ENCODE data around the gene ATP6V0B.
A peak's percentile ranks its signal among the peaks of the same experiment; 100 is the strongest.

Gene ATP6V0B

DNA sequence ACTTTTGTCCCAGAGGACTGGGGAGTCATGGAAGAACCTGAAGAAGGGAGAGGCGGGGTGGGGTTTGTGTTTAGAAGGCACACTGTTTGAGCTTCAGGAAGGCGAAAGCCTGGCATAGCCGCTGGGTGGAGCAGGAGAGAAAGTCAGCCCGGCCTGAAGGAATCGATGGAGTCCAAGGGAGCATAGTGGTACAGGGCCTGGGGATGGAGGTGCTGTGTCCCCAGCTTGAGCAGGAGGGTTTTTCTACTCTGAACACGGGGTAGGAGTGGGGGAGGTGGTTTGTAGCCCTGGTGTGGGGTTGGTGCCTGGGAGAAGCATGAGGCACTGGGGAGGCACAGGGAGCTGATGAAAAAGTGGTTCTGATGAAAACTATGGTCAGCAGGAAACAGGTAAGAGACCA lies 12.0 kb downstream of the ATP6V0B start:
- H3K9me2 ChIP-seq (replicated peaks; ENCODE audit: low read depth, low read length), result no peaks in the 10 kb centered on the region
- TF ChIP-seq, protein P1, sequence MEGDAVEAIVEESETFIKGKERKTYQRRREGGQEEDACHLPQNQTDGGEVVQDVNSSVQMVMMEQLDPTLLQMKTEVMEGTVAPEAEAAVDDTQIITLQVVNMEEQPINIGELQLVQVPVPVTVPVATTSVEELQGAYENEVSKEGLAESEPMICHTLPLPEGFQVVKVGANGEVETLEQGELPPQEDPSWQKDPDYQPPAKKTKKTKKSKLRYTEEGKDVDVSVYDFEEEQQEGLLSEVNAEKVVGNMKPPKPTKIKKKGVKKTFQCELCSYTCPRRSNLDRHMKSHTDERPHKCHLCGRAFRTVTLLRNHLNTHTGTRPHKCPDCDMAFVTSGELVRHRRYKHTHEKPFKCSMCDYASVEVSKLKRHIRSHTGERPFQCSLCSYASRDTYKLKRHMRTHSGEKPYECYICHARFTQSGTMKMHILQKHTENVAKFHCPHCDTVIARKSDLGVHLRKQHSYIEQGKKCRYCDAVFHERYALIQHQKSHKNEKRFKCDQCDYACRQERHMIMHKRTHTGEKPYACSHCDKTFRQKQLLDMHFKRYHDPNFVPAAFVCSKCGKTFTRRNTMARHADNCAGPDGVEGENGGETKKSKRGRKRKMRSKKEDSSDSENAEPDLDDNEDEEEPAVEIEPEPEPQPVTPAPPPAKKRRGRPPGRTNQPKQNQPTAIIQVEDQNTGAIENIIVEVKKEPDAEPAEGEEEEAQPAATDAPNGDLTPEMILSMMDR (conservative IDR thresholded peaks at IDR 0.05; ENCODE audit: low read length), result no peak
- no peak for TF ChIP-seq EZH2phosphoT487 (IDR thresholded peaks at IDR 0.05; ENCODE audit: borderline replicate concordance)

DNA sequence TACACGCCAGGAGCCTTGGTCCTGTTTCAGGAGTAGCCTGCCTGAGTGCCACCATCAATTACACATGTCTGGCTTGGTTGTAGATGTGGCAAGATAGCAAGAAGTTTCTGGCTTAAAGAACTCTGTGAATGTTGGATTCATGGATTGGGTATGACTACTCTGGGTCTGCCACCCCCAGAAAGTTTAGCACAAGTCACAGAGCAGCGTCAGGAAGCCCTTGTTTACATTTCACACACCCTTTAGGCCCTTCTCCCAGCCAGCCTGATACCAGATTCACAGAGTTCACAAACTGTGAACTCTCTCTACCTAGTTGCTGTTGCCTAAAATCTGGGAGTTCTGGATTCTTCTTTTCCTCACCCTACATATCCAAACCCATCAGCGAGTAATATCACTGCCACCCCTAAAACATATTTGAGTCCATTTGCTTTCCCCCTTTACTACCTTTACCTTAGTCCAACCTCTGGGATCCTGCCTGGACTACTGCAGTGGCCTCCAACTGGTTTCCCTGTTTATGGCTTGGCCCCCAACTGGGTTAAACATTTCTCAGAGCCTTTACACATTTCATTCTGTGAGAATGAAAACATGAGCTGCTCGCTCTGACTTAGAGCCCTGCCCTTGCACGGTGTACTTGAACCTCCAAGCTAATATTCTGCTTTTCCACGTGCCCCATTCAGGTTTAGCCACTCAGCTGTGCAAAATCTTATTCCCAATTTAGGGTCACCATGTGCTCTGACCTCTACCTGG lies 12.6 kb downstream of the ATP6V0B start:
- H3F3A ChIP-seq (ENCODE audit: low read depth), result no peaks in the 10 kb centered on the region
- H3K9ac ChIP-seq (ENCODE audit: low read depth, low read length, poor library complexity, severe bottlenecking), result no peak overlapping the region
- H4K20me1 ChIP-seq (ENCODE audit: insufficient read depth, low read length, poor library complexity, severe bottlenecking), result no peaks in the 10 kb centered on the region
- TF ChIP-seq, protein P1 (conservative IDR thresholded peaks at IDR 0.05; ENCODE audit: low read length), result no peak
- TF ChIP-seq EZH2phosphoT487 (IDR thresholded peaks at IDR 0.05; ENCODE audit: borderline replicate concordance), result no peak
- no peaks in the 10 kb centered on the region for H3K27me3 ChIP-seq (ENCODE audit: insufficient read depth, low read length, poor library complexity, severe bottlenecking)
- no peak overlapping the region for H3K4me2 ChIP-seq (ENCODE audit: low read depth, low read length, poor library complexity, severe bottlenecking)
- no peaks in the 10 kb centered on the region for H3K9me2 ChIP-seq (replicated peaks; ENCODE audit: low read depth, low read length)
- H2AFZ ChIP-seq (ENCODE audit: low read length), result no peak overlapping the region
- no peaks in the 10 kb centered on the region for H3K9me3 ChIP-seq (ENCODE audit: insufficient read depth, low read depth, low read length)
- peaks cover 4% of the 10 kb centered on the region for H3K4me1 ChIP-seq (ENCODE audit: insufficient read depth, low read length, poor library complexity, severe bottlenecking)
- H3K79me2 ChIP-seq (ENCODE audit: insufficient read depth, low read length), result no peaks in the 10 kb centered on the region
- H3K4me3 ChIP-seq (ENCODE audit: low read length, poor library complexity, severe bottlenecking), result no peak overlapping the region
- H3K36me3 ChIP-seq (ENCODE audit: insufficient read depth, low read length), result no peaks in the 10 kb centered on the region; the same call in 1 of the 2 replicates

More for the DNA sequence above, 12.0 kb downstream of the ATP6V0B start:
- Histone ChIP-seq H3F3A (ENCODE audit: low read depth) (no peaks in the 10 kb centered on the region), H3K9me3 (ENCODE audit: insufficient read depth, low read depth, low read length) (no peaks in the 10 kb centered on the region), H2AFZ (ENCODE audit: low read length) (no peak overlapping the region), H3K4me3 (ENCODE audit: low read length, poor library complexity, severe bottlenecking) (no peak overlapping the region), H3K27me3 (ENCODE audit: insufficient read depth, low read length, poor library complexity, severe bottlenecking) (no peaks in the 10 kb centered on the region), H3K9ac (ENCODE audit: low read depth, low read length, poor library complexity, severe bottlenecking) (no peak overlapping the region), H4K20me1 (ENCODE audit: insufficient read depth, low read length, poor library complexity, severe bottlenecking) (no peaks in the 10 kb centered on the region), H3K4me1 (ENCODE audit: insufficient read depth, low read length, poor library complexity, severe bottlenecking) (no peaks in the 10 kb centered on the region), H3K79me2 (ENCODE audit: insufficient read depth, low read length) (peaks cover 3% of the 10 kb centered on the region; the same call in 1 of the 2 replicates), H3K4me2 (ENCODE audit: low read depth, low read length, poor library complexity, severe bottlenecking) (no peak overlapping the region), H3K36me3 (ENCODE audit: insufficient read depth, low read length) (no peaks in the 10 kb centered on the region; the same call in 1 of the 2 replicates)

DNA sequence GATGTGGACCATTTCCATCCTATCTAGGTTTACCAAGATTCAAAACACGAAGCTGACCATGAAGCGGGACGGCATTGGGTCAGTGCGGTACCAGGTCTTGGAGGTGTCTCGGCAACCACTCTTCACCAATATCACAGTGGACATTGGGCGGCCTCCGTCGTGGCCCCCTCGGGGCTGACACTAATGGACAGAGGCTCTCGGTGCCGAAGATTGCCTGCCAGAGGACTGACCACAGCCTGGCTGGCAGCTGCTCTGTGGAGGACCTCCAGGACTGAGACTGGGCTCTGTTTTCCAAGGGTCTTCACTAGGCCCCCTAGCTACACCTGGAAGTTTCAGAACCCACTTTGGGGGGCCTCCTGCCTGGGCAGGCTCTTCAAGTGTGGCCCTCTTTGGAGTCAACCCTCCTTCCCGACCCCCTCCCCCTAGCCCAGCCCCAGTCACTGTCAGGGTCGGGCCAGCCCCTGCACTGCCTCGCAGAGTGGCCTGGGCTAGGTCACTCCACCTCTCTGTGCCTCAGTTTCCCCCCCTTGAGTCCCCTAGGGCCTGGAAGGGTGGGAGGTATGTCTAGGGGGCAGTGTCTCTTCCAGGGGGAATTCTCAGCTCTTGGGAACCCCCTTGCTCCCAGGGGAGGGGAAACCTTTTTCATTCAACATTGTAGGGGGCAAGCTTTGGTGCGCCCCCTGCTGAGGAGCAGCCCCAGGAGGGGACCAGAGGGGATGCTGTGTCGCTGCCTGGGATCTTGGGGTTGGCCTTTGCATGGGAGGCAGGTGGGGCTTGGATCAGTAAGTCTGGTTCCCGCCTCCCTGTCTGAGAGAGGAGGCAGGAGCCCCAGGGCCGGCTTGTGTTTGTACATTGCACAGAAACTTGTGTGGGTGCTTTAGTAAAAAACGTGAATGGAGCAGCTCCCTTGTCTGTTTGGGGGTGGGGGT lies 15.8 kb downstream of the ATP6V0B start:
- Histone ChIP-seq H2AFZ (ENCODE audit: low read length) (peak overlapping the region; percentile 96; the same call in 1 of the 2 replicates), H4K20me1 (ENCODE audit: insufficient read depth, low read length, poor library complexity, severe bottlenecking) (no peaks in the 10 kb centered on the region), H3K4me2 (ENCODE audit: low read depth, low read length, poor library complexity, severe bottlenecking) (peak overlapping the region; percentile 75), H3K9ac (ENCODE audit: low read depth, low read length, poor library complexity, severe bottlenecking) (peak overlapping the region; percentile 61), H3K27me3 (ENCODE audit: insufficient read depth, low read length, poor library complexity, severe bottlenecking) (no peaks in the 10 kb centered on the region), H3K79me2 (ENCODE audit: insufficient read depth, low read length) (no peaks in the 10 kb centered on the region), H3K4me1 (ENCODE audit: insufficient read depth, low read length, poor library complexity, severe bottlenecking) (peaks cover 10% of the 10 kb centered on the region), H3K36me3 (ENCODE audit: insufficient read depth, low read length) (no peaks in the 10 kb centered on the region; the same call in 1 of the 2 replicates), H3F3A (ENCODE audit: low read depth) (no peaks in the 10 kb centered on the region), H3K9me2 (replicated peaks; ENCODE audit: low read depth, low read length) (no peaks in the 10 kb centered on the region), H3K4me3 (ENCODE audit: low read length, poor library complexity, severe bottlenecking) (peak overlapping the region; percentile 74), H3K9me3 (ENCODE audit: insufficient read depth, low read depth, low read length) (no peaks in the 10 kb centered on the region)
- no peak for TF ChIP-seq EZH2phosphoT487 (IDR thresholded peaks at IDR 0.05; ENCODE audit: borderline replicate concordance)
- TF ChIP-seq, protein P1 (conservative IDR thresholded peaks at IDR 0.05; ENCODE audit: low read length), result peak; percentile 37

All from Loucy (cell line).